ENCODE measurements around the gene ETV3L.

GRCh38 chr1:157147906-157148700, 48.5 kb upstream of the ETV3L start:
- TF ChIP-seq CTCF (IDR thresholded peaks at IDR 0.05 in 4 of 5, conservative IDR thresholded peaks at IDR 0.05 in 1 of 5) (no peak), POLR2A (IDR thresholded peaks at IDR 0.05) (no peak)

All from gastrocnemius medialis (tissue), 4 donors.